ENCODE measurements around the gene CCL16.

GRCh38 chr17:35968520-35969054 is 12.7 kb downstream of the CCL16 start:
- TF ChIP-seq CTCF (IDR thresholded peaks at IDR 0.05) = no peak
- TF ChIP-seq POLR2A (IDR thresholded peaks at IDR 0.05) = no peak
